Left ventricle myocardium superior (tissue), 1 donor: Measurements from ENCODE around the gene IKZF2. TPM values are rescaled to one million over a fixed set of nuclear protein-coding genes. Genes with fewer than 3 reads are reported as not detected.

Experiments
- ATAC-seq: fragments of 200-7000 bp; cut with Tn5 transposase; one replicate; pipeline ENCODE4 v1.9.1; 2020; ENCODE audit warnings: mild to moderate bottlenecking, moderate library complexity
- DNase-seq: peaks from one replicate; pipeline ENCODE4 v3.0.0-alpha.2; 2020
- intact Hi-C: fragments of 100-400 bp; cut with micrococcal nuclease; formaldehyde crosslinking; loops from one replicate; pipeline ENCODE4 v1.11.0; 2022
- total RNA-seq: library from RNA; stranded (reverse); fragmentation: NEBNext Ultra II Directional; extraction: Animal tissue kit (Norgen Biotek cat#: 25700); gene quantifications from one replicate; pipeline ENCODE4 v1.2.1, GENCODE V29; 2021
- donor health status: DM: no; HTN: yes; CAD: no; lungs with severe emphysema.

Gene IKZF2
- total RNA-seq, 1 donor from 2014 or later, result 6.1 TPM

DNA sequence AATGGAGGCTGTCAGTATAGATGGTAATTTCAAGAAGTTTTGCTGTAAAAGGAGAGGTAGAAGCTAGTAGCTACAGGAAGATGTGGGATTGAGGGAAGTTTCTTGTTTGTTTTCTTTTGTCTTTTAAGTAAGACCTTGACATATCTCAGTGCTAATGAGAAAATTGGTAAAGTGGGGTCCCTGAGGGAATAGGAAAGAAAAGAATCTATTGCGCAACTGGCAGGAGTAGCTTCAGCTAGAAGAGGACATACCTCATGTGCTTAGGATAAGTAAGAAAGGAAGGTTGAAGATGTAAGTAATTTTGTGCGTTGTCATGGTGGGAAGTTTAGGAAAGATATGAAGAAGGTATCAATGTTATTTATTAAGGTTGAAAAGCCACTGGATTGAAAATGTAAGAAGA lies 8.4 kb upstream of the IKZF2 start:
- ATAC-seq, result no peak
- intact Hi-C loops, result loop anchor here (10.0 kb wide), 1 partner anchor 475 kb away; no protein-coding TSS in a partner anchor
- DNase-seq, result no peak

DNA sequence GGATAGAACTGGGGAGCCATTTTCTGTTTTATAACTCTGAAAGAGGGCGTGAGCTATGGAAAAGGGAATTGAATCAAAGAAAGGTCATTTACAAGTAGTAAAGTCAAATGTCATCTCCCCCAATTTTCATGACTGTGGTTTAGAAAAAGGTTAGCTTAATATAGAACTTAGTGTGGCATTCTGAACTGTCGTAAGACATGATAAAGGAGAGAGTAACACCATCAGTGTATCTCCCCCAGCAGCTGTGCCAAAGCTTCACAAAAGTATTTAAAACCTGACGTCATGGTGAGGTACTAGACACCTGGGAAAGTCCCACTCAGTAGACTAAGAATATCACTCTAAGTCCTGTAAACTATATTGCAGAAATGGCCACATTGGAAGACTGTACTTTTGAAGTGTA lies 5.8 kb upstream of the IKZF2 start:
- DNase-seq (no peak), ATAC-seq (no peak)
- intact Hi-C loops, result loop anchor here (10.0 kb wide), 1 partner anchor 472 kb away; no protein-coding TSS in a partner anchor

DNA sequence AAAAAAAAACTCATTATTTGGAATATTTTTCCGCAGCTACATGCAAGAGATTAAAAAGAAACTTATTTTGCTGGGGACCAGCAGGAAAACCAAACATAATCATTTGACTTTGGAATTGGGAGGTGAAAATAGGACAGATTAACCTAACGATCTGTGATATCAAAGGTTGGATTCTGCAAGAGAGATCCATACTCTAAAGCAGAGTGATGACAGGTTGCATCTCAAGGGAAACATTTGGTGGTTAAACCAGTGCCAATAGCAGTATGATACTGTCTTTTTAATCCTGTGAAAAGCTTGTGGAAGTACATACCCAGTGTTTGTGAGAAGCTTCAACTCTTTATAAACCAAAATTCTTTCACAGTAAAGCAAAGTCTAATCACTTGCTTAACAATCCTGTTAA lies 5.3 kb upstream of the IKZF2 start:
- intact Hi-C loops, result loop anchor here (10.0 kb wide), 1 partner anchor 472 kb away; no protein-coding TSS in a partner anchor

DNA sequence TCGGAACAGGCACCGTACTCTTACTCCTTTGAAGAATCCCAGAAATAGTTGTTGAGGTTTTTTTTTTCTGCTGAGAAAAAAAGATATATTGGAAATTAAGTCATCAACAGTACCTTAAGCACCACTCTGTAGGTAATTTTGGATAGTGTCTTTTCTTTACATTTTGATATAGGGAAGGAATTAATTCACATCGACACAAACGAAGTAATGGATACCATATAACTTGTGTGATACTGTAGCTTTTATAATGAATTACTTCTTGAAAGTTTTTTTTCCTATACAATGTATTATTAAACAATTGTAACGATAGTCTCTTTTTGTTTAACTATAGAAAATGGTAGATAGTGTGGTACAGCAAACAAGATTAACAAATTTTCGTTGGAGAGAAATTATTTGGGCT lies 1.5 kb upstream of the IKZF2 start:
- ATAC-seq (no peak), DNase-seq (no peak)
- intact Hi-C loops, result loop anchor here (5.0 to 10.0 kb wide), 2 partner anchors 376 to 468 kb away; no protein-coding TSS in a partner anchor

More for the DNA sequence above, 5.3 kb upstream of the IKZF2 start:
- DNase-seq (no peak), ATAC-seq (no peak)

DNA sequence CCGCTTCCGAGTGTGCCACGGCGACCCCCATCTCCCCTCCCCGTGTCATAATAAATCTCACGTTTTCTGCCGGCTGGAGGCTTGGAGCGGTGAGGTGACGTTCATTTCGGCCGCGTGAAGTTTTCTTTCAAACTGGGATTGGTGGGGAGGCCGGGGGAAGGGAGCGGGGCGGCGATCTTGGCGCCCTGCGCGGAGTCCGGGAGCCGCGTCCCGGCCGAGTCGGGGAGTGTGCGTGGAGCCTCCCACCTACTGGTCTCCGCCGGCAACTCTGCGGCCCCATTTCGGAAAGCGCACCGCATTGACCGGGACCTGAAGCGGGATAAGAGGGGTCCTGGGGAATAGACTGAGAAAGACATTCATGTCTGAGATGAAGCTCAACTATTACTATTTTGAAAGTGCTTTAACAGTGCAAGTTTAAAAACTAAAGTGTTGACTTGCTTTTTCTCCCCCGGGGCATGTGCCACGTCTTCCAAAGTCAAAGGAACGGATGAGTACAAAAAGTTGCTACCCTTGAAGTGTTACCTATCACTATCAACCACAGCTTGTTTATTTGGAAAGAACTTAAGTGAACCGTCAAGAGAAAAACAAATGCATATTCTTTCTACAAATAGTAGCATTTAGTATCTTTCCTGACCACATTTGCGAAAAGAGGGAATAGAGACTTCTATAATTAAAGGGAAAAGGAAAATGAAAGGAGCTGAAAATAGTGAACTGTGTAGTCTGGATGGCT lies 818 bp upstream of the IKZF2 start:
- ATAC-seq, result peak; percentile 88
- DNase-seq, result peak; percentile 83
- intact Hi-C loops, result loop anchor here (5.0 to 10.0 kb wide), 2 partner anchors 375 to 467 kb away; no protein-coding TSS in a partner anchor

DNA sequence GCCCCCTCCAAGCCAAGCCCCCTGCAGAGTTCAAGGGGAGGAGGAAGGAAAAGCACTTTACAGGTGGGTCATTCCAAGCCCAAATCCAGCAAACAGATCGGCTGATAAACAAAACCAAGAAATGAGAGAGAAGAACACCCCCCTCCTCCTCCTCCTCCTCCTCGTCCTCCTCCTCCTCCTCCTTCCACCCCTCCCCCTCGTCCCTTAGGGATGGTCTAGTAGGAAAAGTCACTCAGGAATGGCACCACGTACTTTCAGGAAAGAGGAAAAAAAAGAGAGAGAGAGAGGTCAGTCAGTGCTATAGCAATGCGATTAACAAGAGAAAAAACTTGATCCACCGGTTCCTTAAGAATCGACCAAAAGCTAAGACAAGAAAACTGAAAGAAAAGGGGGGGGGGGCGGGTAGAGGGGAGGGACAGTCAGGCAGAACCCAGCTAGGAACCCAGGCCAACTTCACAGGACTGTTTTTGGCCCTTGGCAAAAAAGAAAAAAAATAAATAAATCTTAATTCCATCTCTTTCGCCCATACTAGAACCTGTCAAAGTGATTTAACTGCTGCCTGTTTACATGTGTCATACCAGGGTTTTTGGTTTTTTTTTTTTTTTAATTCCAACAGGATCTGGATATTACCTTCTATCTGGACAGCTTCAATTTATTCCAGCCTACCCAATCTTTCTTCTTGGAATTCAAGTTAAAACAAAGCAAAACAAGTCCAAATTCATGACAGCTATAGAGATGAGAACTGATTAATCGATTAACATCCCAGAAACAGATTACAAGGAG lies 906 bp downstream of the IKZF2 start:
- intact Hi-C loops, result loop anchor here (5.0 to 10.0 kb wide), 2 partner anchors 373 to 466 kb away; no protein-coding TSS in a partner anchor
- ATAC-seq (no peak), DNase-seq (peak; percentile 23)

DNA sequence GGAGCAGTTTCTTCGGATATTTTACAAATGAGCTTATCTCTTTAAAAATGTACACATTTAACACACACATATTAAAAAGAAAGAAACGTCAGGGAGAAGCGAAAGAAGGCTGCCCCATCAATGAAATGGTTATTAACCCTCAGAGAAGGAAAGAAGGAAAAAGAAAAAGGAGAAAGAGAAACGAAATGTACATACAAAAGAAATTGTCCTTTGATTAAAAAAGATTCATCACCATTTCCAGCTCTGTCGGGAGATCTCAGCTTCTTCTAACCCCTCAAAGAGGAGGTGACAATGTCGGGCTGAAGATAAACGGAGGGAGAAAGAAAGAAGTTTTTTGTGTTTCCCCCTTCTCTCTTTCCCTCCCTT lies 1.5 kb downstream of the IKZF2 start:
- DNase-seq (no peak), ATAC-seq (no peak)
- intact Hi-C loops, result loop anchor here (5.0 to 10.0 kb wide), 2 partner anchors 373 to 465 kb away; no protein-coding TSS in a partner anchor

DNA sequence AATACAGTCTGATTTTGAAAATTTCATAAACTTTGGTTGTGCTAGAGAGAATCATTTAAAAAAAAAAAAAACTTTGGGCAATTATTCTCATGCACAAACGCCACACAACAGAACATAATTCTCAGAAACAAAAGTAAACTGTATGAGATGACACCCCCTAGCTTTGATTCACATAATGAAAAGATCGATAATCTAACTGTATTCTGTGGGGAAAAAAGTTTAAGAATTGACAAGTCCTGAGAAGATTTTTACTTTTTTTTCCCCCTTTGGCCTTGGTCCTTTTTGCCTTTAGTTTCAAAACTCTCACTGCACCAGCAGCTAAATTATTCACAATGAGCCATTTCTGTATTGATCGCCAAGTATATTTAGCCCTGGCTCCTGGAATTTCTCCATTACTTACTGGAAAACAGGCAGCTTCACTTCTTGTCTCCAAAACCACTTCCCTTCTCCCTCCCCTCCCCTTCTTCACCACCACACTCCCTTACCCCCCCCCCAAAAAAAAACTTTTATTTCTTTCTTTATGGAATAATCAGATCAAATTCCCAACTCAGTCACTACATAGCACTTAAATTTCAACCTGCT lies 2.0 kb downstream of the IKZF2 start:
- ATAC-seq (no peak), DNase-seq (no peak)
- intact Hi-C loops, result no loop called here

DNA sequence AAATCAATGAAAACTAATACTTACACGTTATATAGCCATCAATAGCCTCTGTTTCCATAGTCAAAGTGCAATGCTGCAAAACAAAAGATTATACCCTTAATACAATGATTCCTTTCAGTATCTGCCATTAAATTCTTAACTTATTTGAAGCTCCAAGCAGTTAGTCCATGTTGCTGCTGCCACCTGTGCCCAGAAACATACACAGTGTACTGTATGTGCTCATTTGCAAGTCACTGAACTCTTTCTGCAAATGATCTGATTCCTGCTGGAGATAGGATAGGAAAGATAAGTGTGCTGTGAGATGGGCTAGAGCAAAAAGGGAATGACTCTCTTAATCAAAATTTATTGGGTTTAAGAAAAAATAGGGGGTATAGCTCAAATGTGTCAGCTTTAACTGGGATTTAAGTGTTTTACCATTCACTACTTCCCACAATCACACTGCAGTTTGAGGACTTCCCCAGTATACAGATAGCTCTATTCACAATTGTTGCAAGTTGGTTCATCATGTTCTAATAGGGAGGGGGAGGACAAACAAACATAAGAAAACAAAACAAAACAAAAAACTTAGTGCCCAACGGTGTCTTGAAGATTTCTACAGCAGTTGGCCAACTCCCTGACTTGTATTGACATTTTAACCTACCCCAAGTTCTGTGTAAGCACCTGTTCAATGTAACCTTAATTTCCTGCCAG lies 2.7 kb downstream of the IKZF2 start:
- no peak for ATAC-seq
- intact Hi-C loops, result no loop called here
- DNase-seq, result no peak

DNA sequence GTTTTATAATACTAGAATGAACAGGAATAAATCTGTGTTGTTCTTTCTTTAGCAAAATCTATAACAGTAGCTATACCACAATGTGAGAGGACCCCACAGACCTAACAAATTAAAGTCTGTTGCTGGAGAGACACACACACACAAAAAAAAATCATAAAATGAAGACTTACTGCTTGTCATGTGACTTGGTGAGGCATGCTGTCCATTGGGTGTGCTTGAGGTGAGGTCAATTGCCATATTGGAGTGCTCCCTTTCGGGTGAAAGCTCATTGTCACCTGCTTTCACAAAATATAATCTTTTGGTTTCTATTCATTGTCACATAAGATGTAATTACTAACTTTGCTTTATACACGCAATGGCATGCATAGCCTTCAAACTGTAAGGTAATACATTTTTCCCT lies 3.9 kb downstream of the IKZF2 start:
- DNase-seq (no peak), ATAC-seq (no peak)
- intact Hi-C loops, result no loop called here

DNA sequence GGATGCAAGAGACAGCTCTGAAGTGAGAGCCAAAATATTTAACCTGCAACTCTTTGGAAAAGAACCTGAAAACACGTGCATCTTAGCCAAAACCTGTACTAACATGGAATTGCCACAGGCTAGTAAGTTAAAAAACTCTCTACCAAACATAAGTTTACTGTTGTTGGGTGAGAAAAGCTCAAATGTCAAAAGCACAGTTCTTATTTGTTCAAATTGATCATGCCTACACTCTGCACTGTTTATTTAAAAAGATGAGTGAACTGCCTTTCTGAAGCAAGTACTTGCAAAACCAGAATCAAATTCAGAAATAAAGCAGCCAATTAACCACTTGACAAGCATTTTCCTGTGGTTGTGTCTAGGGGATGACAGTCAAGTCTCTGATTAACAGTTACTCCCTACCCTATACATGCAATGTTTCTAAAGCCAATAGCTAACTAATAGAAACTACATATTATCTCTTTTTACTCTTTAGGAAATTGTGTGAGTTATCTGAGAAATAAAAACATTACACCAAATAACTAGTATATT lies 5.6 kb downstream of the IKZF2 start:
- ATAC-seq (no peak), DNase-seq (no peak)
- intact Hi-C loops, result no loop called here

DNA sequence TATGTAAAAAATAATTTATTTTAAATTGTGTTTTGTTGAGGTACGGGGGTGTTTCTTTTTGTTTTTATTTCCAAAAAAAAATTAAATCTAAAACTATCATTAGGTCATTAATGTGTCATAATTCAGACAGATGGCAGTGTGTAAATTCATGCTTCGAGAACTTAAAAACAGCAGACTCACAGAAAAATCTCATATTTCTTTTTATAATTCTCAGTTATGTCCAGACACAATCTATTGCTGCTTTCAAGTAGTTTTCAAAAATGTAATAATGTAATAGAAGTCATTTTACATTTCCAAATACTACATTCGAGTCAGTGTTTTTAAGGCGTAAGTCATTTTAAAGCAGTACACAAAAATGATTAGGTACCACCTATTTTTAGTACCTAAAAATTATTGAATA lies 14.3 kb downstream of the IKZF2 start:
- ATAC-seq (no peak), DNase-seq (no peak)
- intact Hi-C loops, result no loop called here

DNA sequence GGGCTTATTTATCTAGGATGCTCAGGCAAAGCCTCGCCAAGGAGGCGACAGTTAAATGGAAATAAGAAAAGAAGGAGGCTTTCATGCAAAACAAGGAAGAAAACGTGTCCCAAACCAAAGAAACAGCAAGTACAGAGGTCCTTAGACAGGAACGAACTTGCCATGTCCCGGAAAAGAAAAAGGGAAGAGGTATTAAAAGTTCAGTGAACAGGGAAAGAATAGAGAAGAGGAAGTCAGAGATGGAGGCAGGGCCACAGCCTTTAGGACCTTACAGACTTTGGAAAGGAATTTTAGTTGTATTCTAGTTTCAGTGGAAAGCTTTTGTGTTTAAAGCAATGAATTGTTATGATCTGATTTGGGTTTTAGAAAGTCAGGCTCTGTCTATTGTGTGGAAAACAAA lies 22.1 kb downstream of the IKZF2 start:
- intact Hi-C loops, result no loop called here
- ATAC-seq, result peak; percentile 41
- DNase-seq, result no peak

DNA sequence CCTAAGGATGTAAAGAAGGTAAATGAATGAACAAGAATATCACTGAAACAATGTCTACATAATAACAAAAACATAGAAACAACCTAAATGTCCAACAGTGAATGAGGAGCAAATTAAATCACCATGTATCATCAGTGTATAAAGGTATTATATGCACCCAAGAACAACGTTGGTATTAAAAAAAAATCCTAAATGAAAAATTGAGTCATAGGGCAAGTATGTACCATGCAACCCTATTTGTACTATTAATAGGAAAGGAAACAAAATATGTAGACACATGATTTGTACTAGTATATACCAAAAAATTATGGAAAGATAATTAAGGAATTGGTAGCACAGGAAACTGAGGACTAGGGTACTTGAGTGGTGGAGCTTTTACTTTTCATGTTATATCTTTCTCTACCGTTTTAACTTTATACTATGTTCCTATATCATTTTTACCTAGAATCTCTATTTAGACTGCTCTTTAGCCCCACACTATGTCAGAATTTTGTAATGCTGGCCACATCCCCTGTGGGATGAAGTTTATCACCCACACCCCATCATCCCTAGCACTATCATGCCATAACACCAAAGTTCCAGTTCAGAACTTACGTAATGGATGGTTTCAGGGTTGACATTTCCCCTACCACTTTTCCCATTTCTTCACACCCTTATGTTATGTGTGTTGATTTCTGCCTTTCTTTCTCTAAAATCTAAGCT lies 25.6 kb downstream of the IKZF2 start:
- intact Hi-C loops, result no loop called here
- DNase-seq (no peak), ATAC-seq (no peak)

DNA sequence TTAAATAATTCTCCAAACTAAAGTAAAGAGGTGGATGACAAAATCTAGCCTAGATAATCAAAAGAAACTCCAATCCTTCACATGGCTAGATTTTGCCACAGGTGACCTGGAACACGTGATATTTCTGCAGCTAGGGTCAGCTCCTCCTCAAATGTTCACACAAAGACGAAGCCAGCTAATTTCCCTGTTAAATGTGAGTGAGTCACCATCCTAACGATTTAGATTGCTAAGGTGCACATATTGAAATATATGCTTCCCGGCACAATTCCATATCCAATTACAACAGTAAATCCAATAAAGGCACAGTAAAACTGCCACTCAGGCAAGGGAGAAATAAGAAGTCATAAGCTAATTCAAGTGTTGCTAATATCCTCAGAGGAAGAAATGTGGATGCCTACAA lies 28.7 kb downstream of the IKZF2 start:
- intact Hi-C loops, result no loop called here
- ATAC-seq (no peak), DNase-seq (no peak)

DNA sequence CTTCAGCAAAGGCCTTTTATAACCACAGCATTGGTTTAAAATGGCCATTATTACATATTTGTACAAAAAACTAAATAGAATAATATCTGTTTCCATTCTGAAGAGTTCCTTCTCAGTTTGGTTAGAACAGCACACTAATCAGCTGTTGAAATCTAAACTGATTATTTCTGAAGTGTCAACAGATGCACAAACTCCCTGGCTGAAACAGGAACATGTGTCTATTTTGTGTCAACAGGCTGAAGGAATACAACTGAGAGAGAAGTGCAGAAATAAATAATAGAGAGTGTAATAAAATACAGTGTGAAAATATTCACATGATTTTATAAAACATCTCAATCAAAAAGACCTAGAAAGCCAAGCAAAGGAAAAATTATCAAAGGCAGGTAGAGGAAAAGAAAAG lies 29.7 kb downstream of the IKZF2 start:
- intact Hi-C loops, result no loop called here
- ATAC-seq (no peak), DNase-seq (no peak)

DNA sequence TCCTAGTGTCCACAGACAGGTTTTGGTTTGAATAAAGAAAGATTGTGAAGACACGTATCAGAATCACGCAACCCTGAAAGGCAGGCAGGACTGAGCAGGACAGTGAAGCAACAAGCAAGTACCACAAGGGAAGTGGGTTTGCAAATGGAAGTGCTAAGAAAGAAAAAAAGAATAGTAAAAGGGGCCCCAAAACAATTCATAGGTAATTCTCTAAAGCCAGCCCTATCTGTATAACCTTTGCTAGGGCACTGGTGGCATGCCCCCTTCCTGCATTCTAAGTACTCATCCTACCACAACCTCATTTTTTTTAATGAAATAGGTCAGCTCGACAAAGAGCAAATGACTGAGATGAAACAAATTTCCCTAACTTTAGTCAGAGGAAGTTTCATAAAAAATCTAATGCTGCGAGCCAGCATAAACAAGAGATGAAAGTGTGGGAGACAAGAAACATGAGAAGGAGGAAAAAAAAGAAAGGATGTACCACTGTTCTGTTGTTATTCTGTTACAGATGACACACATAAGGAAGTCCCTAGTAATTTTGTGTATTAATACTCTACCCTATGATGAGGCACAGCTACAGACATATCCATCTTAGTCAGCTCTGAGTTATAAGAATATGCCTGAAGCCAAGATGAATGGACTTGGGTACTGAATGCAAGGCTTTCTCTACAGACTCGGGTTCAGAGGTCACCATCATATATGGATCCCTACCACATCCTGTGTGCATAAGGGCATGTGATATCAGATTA lies 32.2 kb downstream of the IKZF2 start:
- intact Hi-C loops, result no loop called here
- ATAC-seq (no peak), DNase-seq (no peak)

DNA sequence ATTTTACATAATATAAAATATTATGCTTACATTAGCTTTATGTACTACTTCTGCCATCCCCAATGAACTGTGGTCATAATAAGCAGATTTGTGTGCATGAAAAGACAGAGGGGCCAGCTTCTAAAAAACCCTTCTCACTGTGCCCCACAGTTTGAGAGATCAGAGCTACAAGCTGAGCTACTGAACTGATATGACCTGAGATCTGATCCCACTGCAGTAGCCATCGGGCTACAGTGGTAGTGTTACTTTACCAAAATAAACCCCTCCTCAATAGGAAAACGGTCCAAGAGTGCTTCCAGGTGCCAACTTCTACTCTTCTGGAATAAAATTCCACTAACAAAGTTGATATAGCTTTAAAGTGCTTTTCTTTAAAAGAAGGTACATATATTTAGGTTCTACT lies 43.1 kb downstream of the IKZF2 start:
- intact Hi-C loops, result no loop called here
- no peak for DNase-seq
- no peak for ATAC-seq
